Lung (tissue), 12 donors: ENCODE data around the gene SOX13. TPM values are rescaled to one million over a fixed set of nuclear protein-coding genes. Genes with fewer than 3 reads are reported as not detected.
"Not testable (repeated sequence)": the region's sequence is repeated elsewhere in the genome, so short reads cannot be mapped to it uniquely, and the experiment has no call there.

ENCODE experiments used
- ATAC-seq: fragments of 200-7000 bp; cut with Tn5 transposase; one replicate; pipeline ENCODE4 v1.9.1; 2020; ENCODE audit warnings: moderate number of reproducible peaks; ENCODE audit not compliant: insufficient read depth, low FRiP score
- DNase-seq, 3 donors: peaks; one replicate each; pipeline ENCODE4 v3.0.0-alpha.2; 2013 to 2017
- H3K27ac ChIP-seq, 2 donors: one replicate each; pipeline ENCODE4 v1.5.1; 2013; ENCODE audit warnings: mild to moderate bottlenecking in 2 of 2, moderate library complexity in 2 of 2, control low read depth in 1 of 2, inconsistent platforms in 1 of 2, low read depth in 1 of 2, low read length in 1 of 2
- H3K27me3 ChIP-seq, 3 donors: one replicate each; pipeline ENCODE4 v1.5.1; 2013; ENCODE audit warnings: low read length in 2 of 3; ENCODE audit not compliant: control insufficient read depth in 3 of 3, insufficient read depth in 3 of 3
- H3K36me3 ChIP-seq, 4 donors: one replicate each; pipeline ENCODE4 v1.5.1; 2013; ENCODE audit warnings: low read length in 4 of 4, mild to moderate bottlenecking in 1 of 4, moderate library complexity in 1 of 4; ENCODE audit not compliant: control insufficient read depth in 4 of 4, insufficient read depth in 4 of 4
- H3K4me1 ChIP-seq, 5 donors: one replicate each; pipeline ENCODE4 v1.5.1; 2013; ENCODE audit warnings: low read length in 5 of 5, mild to moderate bottlenecking in 2 of 5, moderate library complexity in 1 of 5; ENCODE audit not compliant: control insufficient read depth in 5 of 5, insufficient read depth in 5 of 5
- H3K4me3 ChIP-seq: one replicate; pipeline ENCODE4 v1.5.1; 2013; ENCODE audit warnings: mild to moderate bottlenecking, control low read depth, moderate library complexity
- H3K9ac ChIP-seq, 2 donors: one replicate each; pipeline ENCODE4 v1.5.1; 2013; ENCODE audit warnings: low read length in 2 of 2, control low read depth in 1 of 2; ENCODE audit not compliant: insufficient read depth in 1 of 2
- H3K9me3 ChIP-seq, 4 donors: one replicate each; pipeline ENCODE4 v1.5.1; 2013; ENCODE audit warnings: low read length in 3 of 4, mild to moderate bottlenecking in 1 of 4, moderate library complexity in 1 of 4; ENCODE audit not compliant: control insufficient read depth in 4 of 4, insufficient read depth in 3 of 4
- CTCF ChIP-seq: IDR thresholded peaks from 2 replicates; pipeline ENCODE4 v1.5.1; 2012; ENCODE audit warnings: mild to moderate bottlenecking; ENCODE audit errors: control extremely low read depth, extremely low read depth
- WGBS, 2 donors: extraction: QIAGEN DNeasy Blood & Tissue Kit; methylation state at CpG; one replicate each; pipeline ENCODE4 v1.1.7; 2013; 5-methylcytosine and 5-hydroxymethylcytosine counted together
- polyA plus RNA-seq, 2 donors: library from polyadenylated mRNA; stranded (reverse); fragments of 200-250 nt; gene quantifications; one replicate each; pipeline ENCODE4 v1.2.1, GENCODE V29; 2013
- total RNA-seq, 2 donors: library from RNA; depleted of rRNA in 1 of 2; stranded (reverse); fragments of >200 nt in 1 of 2; gene quantifications; one replicate each; pipeline ENCODE4 v1.2.1, GENCODE V29; 2014 to 2021
- donor health status: control.
- donor health status: control.
- donor health status: Bipolar disorder and iron deficiency.
- donor health status: healthy.
- donor health status: DM: yes; HTN: yes; CAD: no.

SOX13 gene
- total and polyA plus RNA-seq, 4 donors, result 14.7 to 52.6 (median 30.3) TPM

GRCh38 chr1:204046346-204046745 is 26.6 kb upstream of the SOX13 start:
- H3K27ac ChIP-seq, result no peak overlapping the region
- H3K9me3 ChIP-seq, result peaks cover 0 to 1% (median 0%) of the 10 kb centered on the region in 4 donors
- TF ChIP-seq CTCF, result no peak
- ATAC-seq (no peak), DNase-seq (no peak)
- no peaks in the 10 kb centered on the region for H3K36me3 ChIP-seq
- peaks cover 0 to 4% (median 0%) of the 10 kb centered on the region in 5 donors for H3K4me1 ChIP-seq
- no peak overlapping the region for H3K4me3 ChIP-seq
- H3K27me3 ChIP-seq, result no peaks in the 10 kb centered on the region
- 94% methylated on average over 5 of the region's 5 CpGs for whole genome bisulfite sequencing, 2 donors
- H3K9ac ChIP-seq, result no peak overlapping the region

GRCh38 chr1:204048796-204049195 is 24.1 kb upstream of the SOX13 start:
- not testable (repeated sequence) for H3K9me3 ChIP-seq, H3K36me3 ChIP-seq, H3K4me3 ChIP-seq, H3K9ac ChIP-seq, DNase-seq, H3K27ac ChIP-seq, H3K27me3 ChIP-seq, H3K4me1 ChIP-seq, ATAC-seq
- WGBS, 2 donors, result 97% methylated on average over 3 of the region's 3 CpGs

GRCh38 chr1:204051258-204051657 is 21.7 kb upstream of the SOX13 start:
- H3K9ac ChIP-seq, result no peak overlapping the region
- H3K9me3 ChIP-seq, result no peaks in the 10 kb centered on the region
- no peak for DNase-seq
- 83 to 92% methylated on average over 5 of the region's 5 CpGs for WGBS, 2 donors
- H3K36me3 ChIP-seq, result no peaks in the 10 kb centered on the region
- H3K27ac ChIP-seq, result no peak overlapping the region
- no peak overlapping the region for H3K4me3 ChIP-seq
- no peak for TF ChIP-seq CTCF
- ATAC-seq, result no peak
- no peaks in the 10 kb centered on the region for H3K4me1 ChIP-seq
- H3K27me3 ChIP-seq, result no peaks in the 10 kb centered on the region

GRCh38 chr1:204051718-204052117 is 21.2 kb upstream of the SOX13 start:
- Histone ChIP-seq H3K9ac (no peak overlapping the region), H3K27ac (no peak overlapping the region), H3K9me3 (no peaks in the 10 kb centered on the region), H3K4me1 (no peaks in the 10 kb centered on the region), H3K4me3 (no peak overlapping the region), H3K36me3 (no peaks in the 10 kb centered on the region), H3K27me3 (no peaks in the 10 kb centered on the region)
- TF ChIP-seq CTCF, result no peak
- ATAC-seq (no peak), DNase-seq (no peak)
